H1 (cell line): ENCODE measurements around the gene PSMD6. TPM values are rescaled to one million over a fixed set of nuclear protein-coding genes. Genes with fewer than 3 reads are reported as not detected.

Experiments
- CBX8 ChIP-seq: fragments of 300-800, 300-1000 bp; sonication (generic); IDR thresholded peaks from 2 replicates; pipeline ENCODE4 v1.7.1; 2016; ENCODE audit warnings: low read depth, low read length, borderline replicate concordance
- GABPA ChIP-seq: IDR thresholded peaks from 2 replicates; pipeline ENCODE4 v1.6.1; 2011; ENCODE audit warnings: mild to moderate bottlenecking, low read length, moderate library complexity, borderline replicate concordance; ENCODE audit not compliant: insufficient read depth
- POLR2AphosphoS5 ChIP-seq: IDR thresholded peaks from 2 replicates; pipeline ENCODE4 v1.6.1; 2011; ENCODE audit warnings: low read depth, low read length
- RFX5 ChIP-seq: IDR thresholded peaks from 2 replicates; pipeline ENCODE4 v1.6.1; 2011; ENCODE audit warnings: low read depth, low read length, improper control_type of control experiment, borderline replicate concordance
- SRF ChIP-seq: IDR thresholded peaks from 2 replicates; pipeline ENCODE4 v1.6.1; 2011; ENCODE audit warnings: mild to moderate bottlenecking, low read depth, low read length, moderate library complexity
- TCF12 ChIP-seq: IDR thresholded peaks from 2 replicates; pipeline ENCODE4 v1.6.1; 2011; ENCODE audit warnings: low read depth, mild to moderate bottlenecking, low read length
- ZNF274 ChIP-seq: IDR thresholded peaks from 2 replicates; pipeline ENCODE4 v1.7.0; 2012; ENCODE audit warnings: low read length, borderline replicate concordance; ENCODE audit errors: extremely low read depth
- polyA plus RNA-seq, 7 experiments: library from polyadenylated mRNA; depleted of rRNA in 3 of 7; stranded (reverse) in 5 of 7; unstranded in 2 of 7; fragments of >200 nt in 5 of 7; fragments of 200-250 nt in 2 of 7; gene quantifications; 1 replicate in 5 of 7; 2 replicates in 1 of 7; 4 replicates in 1 of 7; pipeline versions ENCODE4 v1.2.1 to v1.2.3, GENCODE V29; 2011 to 2013; ENCODE audit warnings: missing spikeins in 2 of 7, mixed read lengths in 2 of 7
- total RNA-seq: library from RNA; stranded (reverse); fragmentation: NEBNext Ultra II Directional; extraction: Animal tissue kit (Norgen Biotek cat#: 25700); gene quantifications from 2 replicates; pipeline ENCODE4 v1.2.1, GENCODE V29; 2021
- TF ChIP-seq, protein P1 (sequence below): IDR thresholded peaks from 2 replicates; pipeline ENCODE4 v1.6.1; 2012; ENCODE audit warnings: low read length, inconsistent platforms

Gene PSMD6
- total and polyA plus RNA-seq, 2 of the 8 experiments (the other 6 are each of a cell fraction or from before 2014, with no cell fraction given): 43.7 to 104 TPM

GRCh38 chr3:63974451-63974850 lies 48.8 kb downstream of the PSMD6 start (continued):
- TF ChIP-seq TCF12 (no peak), ZNF274 (no peak), SRF (no peak), RFX5 (no peak), CBX8 (no peak), POLR2AphosphoS5 (no peak), GABPA (no peak)
- TF ChIP-seq, protein P1, sequence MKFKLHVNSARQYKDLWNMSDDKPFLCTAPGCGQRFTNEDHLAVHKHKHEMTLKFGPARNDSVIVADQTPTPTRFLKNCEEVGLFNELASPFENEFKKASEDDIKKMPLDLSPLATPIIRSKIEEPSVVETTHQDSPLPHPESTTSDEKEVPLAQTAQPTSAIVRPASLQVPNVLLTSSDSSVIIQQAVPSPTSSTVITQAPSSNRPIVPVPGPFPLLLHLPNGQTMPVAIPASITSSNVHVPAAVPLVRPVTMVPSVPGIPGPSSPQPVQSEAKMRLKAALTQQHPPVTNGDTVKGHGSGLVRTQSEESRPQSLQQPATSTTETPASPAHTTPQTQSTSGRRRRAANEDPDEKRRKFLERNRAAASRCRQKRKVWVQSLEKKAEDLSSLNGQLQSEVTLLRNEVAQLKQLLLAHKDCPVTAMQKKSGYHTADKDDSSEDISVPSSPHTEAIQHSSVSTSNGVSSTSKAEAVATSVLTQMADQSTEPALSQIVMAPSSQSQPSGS: no peak
